GM23338 (cell line): ENCODE results near the gene CBLC. TPM values are rescaled to one million over a fixed set of nuclear protein-coding genes. Genes with fewer than 3 reads are reported as not detected.
A peak's percentile ranks its signal among the peaks of the same experiment; 100 is the strongest.

Source experiments
- ATAC-seq: fragments of 200-7000 bp; cut with Tn5 transposase; 3 replicates; pipeline ENCODE4 v1.9.1; 2020
- DNase-seq: peaks from one replicate; pipeline ENCODE4 v3.0.0-alpha.2; 2015; ENCODE audit warnings: low spot score
- H2AFZ ChIP-seq: fragments of 200-600 bp; sonication (generic); 2 replicates; pipeline ENCODE4 v1.8.0; 2016; ENCODE audit warnings: antibody characterized with exemption, mild to moderate bottlenecking, moderate library complexity
- H3F3A ChIP-seq: fragments of 200-600 bp; sonication (generic); replicated peaks from 2 replicates; pipeline ENCODE4 v1.8.0; 2017; ENCODE audit warnings: antibody characterized with exemption, mixed run types, low read depth
- H3K27ac ChIP-seq: fragments of 200-600 bp; sonication (generic); 2 replicates; pipeline ENCODE4 v1.6.1; 2016; ENCODE audit warnings: low read depth
- H3K27me3 ChIP-seq: fragments of 200-600 bp; sonication (generic); 2 replicates; pipeline ENCODE4 v1.8.0; 2016; ENCODE audit warnings: mild to moderate bottlenecking, mixed run types, moderate library complexity; ENCODE audit not compliant: insufficient read depth
- H3K36me3 ChIP-seq: fragments of 200-600 bp; sonication (generic); 2 replicates; pipeline ENCODE4 v1.8.0; 2016; ENCODE audit warnings: mild to moderate bottlenecking; ENCODE audit not compliant: insufficient read depth
- H3K4me1 ChIP-seq: fragments of 200-600 bp; sonication (generic); 2 replicates; pipeline ENCODE4 v1.8.0; 2016; ENCODE audit warnings: mild to moderate bottlenecking, moderate library complexity; ENCODE audit not compliant: insufficient read depth
- H3K4me2 ChIP-seq: fragments of 200-600 bp; sonication (generic); 2 replicates; pipeline ENCODE4 v1.7.1; 2017; ENCODE audit warnings: mixed run types
- H3K4me3 ChIP-seq: fragments of 200-600 bp; sonication (generic); 2 replicates; pipeline ENCODE4 v1.6.1; 2016; ENCODE audit warnings: mixed run types
- H3K79me2 ChIP-seq: fragments of 200-600 bp; sonication (generic); replicated peaks from 2 replicates; pipeline ENCODE4 v1.8.0; 2017; ENCODE audit warnings: mild to moderate bottlenecking; ENCODE audit not compliant: insufficient read depth
- H3K9me2 ChIP-seq: fragments of 200-600 bp; sonication (generic); 2 replicates; pipeline ENCODE4 v1.8.0; 2017; ENCODE audit not compliant: insufficient read depth
- H4K20me1 ChIP-seq: fragments of 200-600 bp; sonication (generic); replicated peaks from 2 replicates; pipeline ENCODE4 v1.8.0; 2017; ENCODE audit warnings: mild to moderate bottlenecking; ENCODE audit not compliant: insufficient read depth
- H3K27ac Mint-ChIP-seq: 2 replicates; pipeline ENCODE4 v1.8.0; 2020; ENCODE audit warnings: inconsistent platforms, mild to moderate bottlenecking, moderate library complexity, mixed read lengths
- H3K27me3 Mint-ChIP-seq: 3 replicates; pipeline ENCODE4 v1.8.0; 2022; ENCODE audit warnings: low read depth, mild to moderate bottlenecking, moderate library complexity, mixed read lengths, inconsistent platforms; ENCODE audit not compliant: insufficient read depth, poor library complexity
- H3K36me3 Mint-ChIP-seq: 3 replicates; pipeline ENCODE4 v1.8.0; 2021; ENCODE audit warnings: low read depth, mild to moderate bottlenecking, inconsistent platforms, moderate library complexity, mixed read lengths
- H3K4me1 Mint-ChIP-seq: 3 replicates; pipeline ENCODE4 v1.8.0; 2020; ENCODE audit warnings: mild to moderate bottlenecking, inconsistent platforms, mixed read lengths
- H3K4me3 Mint-ChIP-seq: 3 replicates; pipeline ENCODE4 v1.8.0; 2021; ENCODE audit warnings: moderate library complexity, mild to moderate bottlenecking, inconsistent platforms, mixed read lengths
- H3K9me3 Mint-ChIP-seq: 3 replicates; pipeline ENCODE4 v1.8.0; 2020; ENCODE audit warnings: moderate library complexity, mild to moderate bottlenecking, inconsistent platforms, mixed read lengths
- CREB1 ChIP-seq: fragments of 250-450 bp; sonication (Bioruptor Pico); IDR thresholded peaks from 2 replicates; pipeline ENCODE4 v1.5.0; 2020; ENCODE audit warnings: low read depth, mild to moderate bottlenecking, moderate library complexity
- EZH2phosphoT487 ChIP-seq: fragments of 200-600 bp; sonication (generic); IDR thresholded peaks from one replicate; pipeline ENCODE4 v1.8.1; 2018; ENCODE audit warnings: antibody characterized with exemption; ENCODE audit not compliant: unreplicated experiment
- JUNB ChIP-seq: IDR thresholded peaks from one replicate; pipeline ENCODE4 v1.6.1; 2016; ENCODE audit warnings: antibody characterized with exemption; ENCODE audit not compliant: unreplicated experiment
- NANOG ChIP-seq: IDR thresholded peaks from 2 replicates; pipeline ENCODE4 v1.6.1; 2016; ENCODE audit warnings: antibody characterized with exemption, borderline replicate concordance
- POLR2AphosphoS5 ChIP-seq: IDR thresholded peaks from 2 replicates; pipeline ENCODE4 v1.6.1; 2016; ENCODE audit warnings: antibody characterized with exemption, low read depth
- STAT1 ChIP-seq: IDR thresholded peaks from one replicate; pipeline ENCODE4 v1.6.1; 2016; ENCODE audit warnings: antibody characterized with exemption; ENCODE audit not compliant: unreplicated experiment
- ZNF114 ChIP-seq: fragments of 250-450 bp; sonication (Bioruptor Pico); IDR thresholded peaks from 2 replicates; pipeline ENCODE4 v1.5.0; 2020; ENCODE audit warnings: mild to moderate bottlenecking, moderate library complexity
- ZNF331 ChIP-seq: fragments of 250-450 bp; sonication (Bioruptor Pico); IDR thresholded peaks from 2 replicates; pipeline ENCODE4 v1.5.0; 2020; ENCODE audit warnings: low read depth, mild to moderate bottlenecking, moderate library complexity
- polyA plus RNA-seq: library from polyadenylated mRNA; unstranded; fragments of >200 nt; fragmentation: Nextera tagmentation; extraction: Ambion mirVana; gene quantifications from 2 replicates; pipeline ENCODE4 v1.2.1, GENCODE V29; 2016
- total RNA-seq: library from RNA; depleted of rRNA; stranded (reverse); fragments of >200 nt; shearing (Covaris generic); gene quantifications from 2 replicates; pipeline ENCODE4 v1.2.3, GENCODE V29; 2014
- TF ChIP-seq, protein P1 (sequence below): IDR thresholded peaks from one replicate; pipeline ENCODE4 v1.6.1; 2018; ENCODE audit warnings: antibody characterized with exemption; ENCODE audit not compliant: unreplicated experiment
- TF ChIP-seq, protein P2 (sequence below): IDR thresholded peaks from 2 replicates; pipeline ENCODE4 v1.6.1; 2016; ENCODE audit warnings: antibody characterized with exemption
- TF ChIP-seq, protein P3 (sequence below), 2 experiments: fragments of 200-600 bp in 1 of 2; sonication (generic) in 1 of 2; conservative IDR thresholded peaks; 2 replicates each; pipeline versions ENCODE4 v1.5.1 to v1.6.1; 2016 to 2017; ENCODE audit warnings: antibody characterized with exemption in 2 of 2, low read depth in 2 of 2, mild to moderate bottlenecking in 2 of 2, moderate library complexity in 1 of 2

Gene CBLC
- total and polyA plus RNA-seq, 2 experiments from 2014 or later, result 14.5 to 29.3 TPM

DNA sequence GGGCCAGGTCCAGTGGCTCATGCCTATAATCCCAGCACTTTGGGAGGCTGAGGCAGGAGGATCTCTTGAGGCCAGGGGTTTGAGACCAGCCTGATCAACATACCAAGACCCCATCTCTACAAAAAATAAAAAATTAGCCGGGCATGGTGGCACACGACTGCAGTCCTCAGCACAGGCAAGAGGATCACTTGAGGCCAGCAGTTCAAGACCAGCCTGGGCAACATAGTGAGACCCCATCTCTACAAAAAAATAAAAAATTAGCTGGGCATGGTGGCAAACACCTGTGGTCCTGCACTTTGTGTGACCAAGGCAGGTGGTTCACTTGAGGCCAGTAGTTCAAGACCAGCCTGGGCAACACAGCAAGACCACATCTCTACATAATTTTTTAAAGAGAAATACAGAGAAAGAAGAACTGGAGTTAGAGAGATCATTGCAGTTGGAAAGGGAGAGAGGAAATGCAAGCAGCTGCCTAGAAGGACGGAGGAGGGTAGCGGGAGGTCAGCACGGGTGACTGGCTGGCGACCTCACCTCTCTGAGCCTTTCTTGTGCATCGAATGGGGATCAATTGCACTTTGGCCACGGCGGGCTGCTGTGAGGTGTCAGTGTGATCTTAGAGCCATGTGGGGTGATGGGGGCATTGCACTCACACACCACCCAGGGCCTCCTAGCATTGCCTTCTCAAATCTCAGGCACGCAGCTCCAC lies 45.1 kb downstream of the CBLC start:
- no peak overlapping the region for H3K4me3 ChIP-seq
- peaks cover 19% of the 10 kb centered on the region; the same call in 2 of the 3 replicates for H3K36me3 Mint-ChIP-seq
- peak; percentile 26; the same call in 2 of the 3 replicates for ATAC-seq
- H2AFZ ChIP-seq, result no peak overlapping the region
- no peak for DNase-seq
- H3K36me3 ChIP-seq, result no peaks in the 10 kb centered on the region
- H3K27ac Mint-ChIP-seq, result no peak overlapping the region
- 0 out of 2 replicates have a peak, but pooled peaks cover 3% of the 10 kb centered on the region for H4K20me1 ChIP-seq
- TF ChIP-seq ZNF331 (CRISPR knock-in tag), result no peak
- TF ChIP-seq STAT1, result no peak
- TF ChIP-seq, protein P1, sequence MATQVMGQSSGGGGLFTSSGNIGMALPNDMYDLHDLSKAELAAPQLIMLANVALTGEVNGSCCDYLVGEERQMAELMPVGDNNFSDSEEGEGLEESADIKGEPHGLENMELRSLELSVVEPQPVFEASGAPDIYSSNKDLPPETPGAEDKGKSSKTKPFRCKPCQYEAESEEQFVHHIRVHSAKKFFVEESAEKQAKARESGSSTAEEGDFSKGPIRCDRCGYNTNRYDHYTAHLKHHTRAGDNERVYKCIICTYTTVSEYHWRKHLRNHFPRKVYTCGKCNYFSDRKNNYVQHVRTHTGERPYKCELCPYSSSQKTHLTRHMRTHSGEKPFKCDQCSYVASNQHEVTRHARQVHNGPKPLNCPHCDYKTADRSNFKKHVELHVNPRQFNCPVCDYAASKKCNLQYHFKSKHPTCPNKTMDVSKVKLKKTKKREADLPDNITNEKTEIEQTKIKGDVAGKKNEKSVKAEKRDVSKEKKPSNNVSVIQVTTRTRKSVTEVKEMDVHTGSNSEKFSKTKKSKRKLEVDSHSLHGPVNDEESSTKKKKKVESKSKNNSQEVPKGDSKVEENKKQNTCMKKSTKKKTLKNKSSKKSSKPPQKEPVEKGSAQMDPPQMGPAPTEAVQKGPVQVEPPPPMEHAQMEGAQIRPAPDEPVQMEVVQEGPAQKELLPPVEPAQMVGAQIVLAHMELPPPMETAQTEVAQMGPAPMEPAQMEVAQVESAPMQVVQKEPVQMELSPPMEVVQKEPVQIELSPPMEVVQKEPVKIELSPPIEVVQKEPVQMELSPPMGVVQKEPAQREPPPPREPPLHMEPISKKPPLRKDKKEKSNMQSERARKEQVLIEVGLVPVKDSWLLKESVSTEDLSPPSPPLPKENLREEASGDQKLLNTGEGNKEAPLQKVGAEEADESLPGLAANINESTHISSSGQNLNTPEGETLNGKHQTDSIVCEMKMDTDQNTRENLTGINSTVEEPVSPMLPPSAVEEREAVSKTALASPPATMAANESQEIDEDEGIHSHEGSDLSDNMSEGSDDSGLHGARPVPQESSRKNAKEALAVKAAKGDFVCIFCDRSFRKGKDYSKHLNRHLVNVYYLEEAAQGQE, result no peak
- TF ChIP-seq POLR2AphosphoS5, result no peak
- no peaks in the 10 kb centered on the region for H3K9me3 Mint-ChIP-seq
- H3K9me2 ChIP-seq, result no peaks in the 10 kb centered on the region
- no peak overlapping the region for H3K27ac ChIP-seq
- H3K4me3 Mint-ChIP-seq, result no peak overlapping the region
- no peaks in the 10 kb centered on the region; the same call in 1 of the 2 replicates for H3K4me1 ChIP-seq
- H3K4me1 Mint-ChIP-seq, result no peaks in the 10 kb centered on the region; the same call in 2 of the 3 replicates
- H3K79me2 ChIP-seq, result no peaks in the 10 kb centered on the region
- H3F3A ChIP-seq, result no peaks in the 10 kb centered on the region
- H3K27me3 ChIP-seq, result peaks cover 56% of the 10 kb centered on the region
- no peak overlapping the region for H3K4me2 ChIP-seq
- H3K27me3 Mint-ChIP-seq, result peaks cover 35% of the 10 kb centered on the region

DNA sequence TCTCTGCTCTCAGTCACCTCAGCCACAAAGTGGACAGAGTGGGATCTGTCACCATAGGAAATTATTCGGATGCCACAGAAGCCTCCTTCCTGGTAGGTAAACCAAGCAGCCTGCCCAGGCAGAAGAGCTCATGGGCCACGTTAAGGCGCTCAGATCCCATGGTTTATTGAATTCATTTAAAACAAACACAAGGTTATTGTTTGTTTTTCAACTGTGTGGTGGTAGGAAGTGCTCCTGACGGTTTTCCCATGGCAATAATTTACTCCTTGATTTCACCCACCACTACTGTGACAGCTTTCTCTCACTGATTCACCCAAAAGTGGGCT lies 45.6 kb downstream of the CBLC start:
- Mint-ChIP-seq H3K27ac (no peak overlapping the region), H3K27me3 (peaks cover 35% of the 10 kb centered on the region), H3K36me3 (peaks cover 15% of the 10 kb centered on the region; the same call in 2 of the 3 replicates), H3K9me3 (no peaks in the 10 kb centered on the region), H3K4me1 (no peaks in the 10 kb centered on the region; the same call in 2 of the 3 replicates), H3K4me3 (no peak overlapping the region; the same call in 2 of the 3 replicates)
- 0 out of 2 replicates have a peak, but pooled peaks cover 3% of the 10 kb centered on the region for H4K20me1 ChIP-seq
- H3K9me2 ChIP-seq, result no peaks in the 10 kb centered on the region
- H3K27ac ChIP-seq, result no peak overlapping the region
- no peaks in the 10 kb centered on the region for H3K79me2 ChIP-seq
- H2AFZ ChIP-seq, result no peak overlapping the region
- no peak for ATAC-seq
- H3K4me2 ChIP-seq, result no peak overlapping the region
- H3K4me1 ChIP-seq, result no peaks in the 10 kb centered on the region; the same call in 1 of the 2 replicates
- peaks cover 59% of the 10 kb centered on the region for H3K27me3 ChIP-seq
- H3F3A ChIP-seq, result no peaks in the 10 kb centered on the region
- DNase-seq, result no peak
- no peak overlapping the region for H3K4me3 ChIP-seq
- H3K36me3 ChIP-seq, result no peaks in the 10 kb centered on the region
- TF ChIP-seq STAT1 (no peak), JUNB (no peak), CREB1 (CRISPR knock-in tag) (no peak), EZH2phosphoT487 (no peak), NANOG (no peak), ZNF331 (CRISPR knock-in tag) (no peak), ZNF114 (CRISPR knock-in tag) (no peak), POLR2AphosphoS5 (no peak)
- TF ChIP-seq, protein P1, result no peak
- TF ChIP-seq, protein P2, sequence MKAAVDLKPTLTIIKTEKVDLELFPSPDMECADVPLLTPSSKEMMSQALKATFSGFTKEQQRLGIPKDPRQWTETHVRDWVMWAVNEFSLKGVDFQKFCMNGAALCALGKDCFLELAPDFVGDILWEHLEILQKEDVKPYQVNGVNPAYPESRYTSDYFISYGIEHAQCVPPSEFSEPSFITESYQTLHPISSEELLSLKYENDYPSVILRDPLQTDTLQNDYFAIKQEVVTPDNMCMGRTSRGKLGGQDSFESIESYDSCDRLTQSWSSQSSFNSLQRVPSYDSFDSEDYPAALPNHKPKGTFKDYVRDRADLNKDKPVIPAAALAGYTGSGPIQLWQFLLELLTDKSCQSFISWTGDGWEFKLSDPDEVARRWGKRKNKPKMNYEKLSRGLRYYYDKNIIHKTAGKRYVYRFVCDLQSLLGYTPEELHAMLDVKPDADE, result no peak
- TF ChIP-seq, protein P3, sequence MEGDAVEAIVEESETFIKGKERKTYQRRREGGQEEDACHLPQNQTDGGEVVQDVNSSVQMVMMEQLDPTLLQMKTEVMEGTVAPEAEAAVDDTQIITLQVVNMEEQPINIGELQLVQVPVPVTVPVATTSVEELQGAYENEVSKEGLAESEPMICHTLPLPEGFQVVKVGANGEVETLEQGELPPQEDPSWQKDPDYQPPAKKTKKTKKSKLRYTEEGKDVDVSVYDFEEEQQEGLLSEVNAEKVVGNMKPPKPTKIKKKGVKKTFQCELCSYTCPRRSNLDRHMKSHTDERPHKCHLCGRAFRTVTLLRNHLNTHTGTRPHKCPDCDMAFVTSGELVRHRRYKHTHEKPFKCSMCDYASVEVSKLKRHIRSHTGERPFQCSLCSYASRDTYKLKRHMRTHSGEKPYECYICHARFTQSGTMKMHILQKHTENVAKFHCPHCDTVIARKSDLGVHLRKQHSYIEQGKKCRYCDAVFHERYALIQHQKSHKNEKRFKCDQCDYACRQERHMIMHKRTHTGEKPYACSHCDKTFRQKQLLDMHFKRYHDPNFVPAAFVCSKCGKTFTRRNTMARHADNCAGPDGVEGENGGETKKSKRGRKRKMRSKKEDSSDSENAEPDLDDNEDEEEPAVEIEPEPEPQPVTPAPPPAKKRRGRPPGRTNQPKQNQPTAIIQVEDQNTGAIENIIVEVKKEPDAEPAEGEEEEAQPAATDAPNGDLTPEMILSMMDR (conservative IDR thresholded peaks at IDR 0.05; ENCODE audit: low read depth in 2 of 2), result no peak
